ENCODE data around the gene GJA3. TPM values are rescaled to one million over a fixed set of nuclear protein-coding genes. Genes with fewer than 3 reads are reported as not detected.

Gene GJA3
- total and polyA plus RNA-seq, 2 donors (not counting 1 experiment from before 2014, with no cell fraction given) = 0.28 to 0.59 TPM

DNA sequence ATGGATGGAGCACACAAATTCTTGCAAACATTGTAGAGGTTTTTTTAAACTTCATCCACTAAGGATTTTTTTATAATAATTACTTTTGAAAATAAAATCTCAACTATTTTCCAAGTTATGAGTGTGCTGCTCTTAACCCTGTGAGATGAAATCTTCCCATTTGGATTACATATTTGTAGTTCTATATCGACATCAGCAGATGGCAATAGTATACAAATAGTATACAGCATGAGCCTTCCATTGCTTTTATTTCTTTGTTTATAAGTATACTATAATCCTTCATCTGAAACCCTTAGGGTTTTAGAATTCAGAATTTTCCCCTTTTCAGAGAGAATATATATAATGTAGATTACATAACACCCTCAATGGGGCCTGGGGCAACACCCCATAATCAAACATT, 70.5 kb downstream of the GJA3 start:
- Histone ChIP-seq H3K36me3 (replicated peaks in 1 of 2; ENCODE audit: control extremely low read depth in 1 of 2, control insufficient read depth in 1 of 2, extremely low read depth in 1 of 2, insufficient read depth in 2 of 2, low read length in 1 of 2) (peaks cover 0 to 12% of the 10 kb centered on the region in 2 experiments), H3K4me3 (ENCODE audit: control extremely low read depth in 1 of 5, extremely low read depth in 1 of 5, insufficient read depth in 1 of 5, low read depth in 2 of 5, low read length in 4 of 5) (no peak overlapping the region), H3K79me2 (ENCODE audit: control insufficient read depth, insufficient read depth, low read length) (no peaks in the 10 kb centered on the region), H3K9ac (ENCODE audit: low read length) (no peak overlapping the region), H3K27me3 (replicated peaks in 1 of 4; ENCODE audit: control extremely low read depth in 1 of 4, control insufficient read depth in 3 of 4, insufficient read depth in 4 of 4, low read length in 3 of 4) (no peaks in the 10 kb centered on the region), H3K27ac (ENCODE audit: low read length in 2 of 2) (no peak overlapping the region), H3K4me2 (replicated peaks; ENCODE audit: low read depth, low read length, poor library complexity, severe bottlenecking) (no peak overlapping the region), H3K9me3 (ENCODE audit: control extremely low read depth in 1 of 3, control insufficient read depth in 2 of 3, insufficient read depth in 1 of 3, low read length in 2 of 3) (no peaks in the 10 kb centered on the region), H4K20me1 (ENCODE audit: control insufficient read depth, insufficient read depth, low read length, poor library complexity, severe bottlenecking) (no peaks in the 10 kb centered on the region), H2AFZ (ENCODE audit: insufficient read depth, low read depth, low read length, poor library complexity, severe bottlenecking) (no peak overlapping the region), H3K4me1 (ENCODE audit: control insufficient read depth in 2 of 2, insufficient read depth in 2 of 2, low read length in 2 of 2) (no peaks in the 10 kb centered on the region)
- H3K4me3 Mint-ChIP-seq = no peak overlapping the region
- H3K9me3 Mint-ChIP-seq (ENCODE audit: insufficient read depth) = no peaks in the 10 kb centered on the region
- no peaks in the 10 kb centered on the region for H3K4me1 Mint-ChIP-seq
- H3K27me3 Mint-ChIP-seq = no peaks in the 10 kb centered on the region
- POLR2A ChIA-PET = no interaction called here
- DNase-seq (peak; percentile 7), ATAC-seq (ENCODE audit: low read depth) (no peak)
- WGBS (ENCODE audit: insufficient coverage) = no CpG with 5 or more reads among the region's 1 CpG
- CTCF ChIA-PET = no interaction called here
- no peak overlapping the region for H3K27ac Mint-ChIP-seq
- intact Hi-C loops (cut with micrococcal nuclease) = loop anchor here (1.0 kb wide), 1 partner anchor 73 kb away; no protein-coding TSS in a partner anchor
- TF ChIP-seq EZH2 (IDR thresholded peaks at IDR 0.05; ENCODE audit: borderline replicate concordance, insufficient read depth, low read depth, low read length, poor library complexity, severe bottlenecking) = no peak
- TF ChIP-seq, protein P1, sequence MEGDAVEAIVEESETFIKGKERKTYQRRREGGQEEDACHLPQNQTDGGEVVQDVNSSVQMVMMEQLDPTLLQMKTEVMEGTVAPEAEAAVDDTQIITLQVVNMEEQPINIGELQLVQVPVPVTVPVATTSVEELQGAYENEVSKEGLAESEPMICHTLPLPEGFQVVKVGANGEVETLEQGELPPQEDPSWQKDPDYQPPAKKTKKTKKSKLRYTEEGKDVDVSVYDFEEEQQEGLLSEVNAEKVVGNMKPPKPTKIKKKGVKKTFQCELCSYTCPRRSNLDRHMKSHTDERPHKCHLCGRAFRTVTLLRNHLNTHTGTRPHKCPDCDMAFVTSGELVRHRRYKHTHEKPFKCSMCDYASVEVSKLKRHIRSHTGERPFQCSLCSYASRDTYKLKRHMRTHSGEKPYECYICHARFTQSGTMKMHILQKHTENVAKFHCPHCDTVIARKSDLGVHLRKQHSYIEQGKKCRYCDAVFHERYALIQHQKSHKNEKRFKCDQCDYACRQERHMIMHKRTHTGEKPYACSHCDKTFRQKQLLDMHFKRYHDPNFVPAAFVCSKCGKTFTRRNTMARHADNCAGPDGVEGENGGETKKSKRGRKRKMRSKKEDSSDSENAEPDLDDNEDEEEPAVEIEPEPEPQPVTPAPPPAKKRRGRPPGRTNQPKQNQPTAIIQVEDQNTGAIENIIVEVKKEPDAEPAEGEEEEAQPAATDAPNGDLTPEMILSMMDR (IDR thresholded peaks at IDR 0.05) = no peak

Other genes starting within 250 kb of the GJA3 start
- gene ZMYM2, start 202.3 kb downstream of the GJA3 start, total RNA-seq = 131 and 141 TPM in 2 replicates
- gene ZMYM2, start 202.3 kb downstream of the GJA3 start, polyA plus RNA-seq = 21.7 and 32.1 TPM in 2 replicates
- gene GJB2, start 31.9 kb upstream of the GJA3 start, total RNA-seq = not detected in 2 replicates
- not detected in 2 replicates for gene GJB2, start 31.9 kb upstream of the GJA3 start, polyA plus RNA-seq
- not detected in 2 replicates for gene GJB6, start 71.3 kb upstream of the GJA3 start, total RNA-seq
- 0.75 TPM in 1 of 2 replicates, not detected in the other for gene GJB6, start 71.3 kb upstream of the GJA3 start, polyA plus RNA-seq